Measurements from ENCODE around the gene NEUROG1.

NEUROG1 gene

GRCh38 chr5:135565266-135565665, 29.5 kb upstream of the NEUROG1 start:
- DNase-seq (ENCODE audit: extremely low read depth in 1 of 2, low read depth in 1 of 2), result no peak

GRCh38 chr5:135564331-135564730, 28.6 kb upstream of the NEUROG1 start:
- no peak for DNase-seq (ENCODE audit: extremely low read depth in 1 of 2, low read depth in 1 of 2)

- DNase-seq (ENCODE audit: extremely low read depth in 1 of 2, low read depth in 1 of 2), result no peak
These were observed 25.5 kb upstream of the NEUROG1 start for GRCh38 chr5:135561266-135561665.

GRCh38 chr5:135560858-135561257, 25.1 kb upstream of the NEUROG1 start:
- DNase-seq (ENCODE audit: extremely low read depth in 1 of 2, low read depth in 1 of 2), result peak in 1 of 2 donors; percentile 22

- no peak for DNase-seq (ENCODE audit: extremely low read depth in 1 of 2, low read depth in 1 of 2)
These were observed 23.6 kb upstream of the NEUROG1 start for GRCh38 chr5:135559354-135559753.

- DNase-seq (ENCODE audit: extremely low read depth in 1 of 2, low read depth in 1 of 2), result no peak
These were observed 21.5 kb upstream of the NEUROG1 start for GRCh38 chr5:135557076-135557838.

GRCh38 chr5:135556620-135557019, 20.9 kb upstream of the NEUROG1 start:
- no peak for DNase-seq (ENCODE audit: extremely low read depth in 1 of 2, low read depth in 1 of 2)

GRCh38 chr5:135555530-135555929, 19.8 kb upstream of the NEUROG1 start:
- DNase-seq (ENCODE audit: extremely low read depth in 1 of 2, low read depth in 1 of 2), result no peak

GRCh38 chr5:135553688-135554462, 18.1 kb upstream of the NEUROG1 start:
- no peak for DNase-seq (ENCODE audit: extremely low read depth in 1 of 2, low read depth in 1 of 2)

GRCh38 chr5:135551593-135552447, 16.1 kb upstream of the NEUROG1 start:
- peak in 1 of 2 donors; percentile 9 for DNase-seq (ENCODE audit: extremely low read depth in 1 of 2, low read depth in 1 of 2)

- DNase-seq (ENCODE audit: extremely low read depth in 1 of 2, low read depth in 1 of 2), result no peak
These were observed 13.6 kb upstream of the NEUROG1 start for GRCh38 chr5:135549413-135549812.

GRCh38 chr5:135547590-135548254, 12.0 kb upstream of the NEUROG1 start:
- no peak for DNase-seq (ENCODE audit: extremely low read depth in 1 of 2, low read depth in 1 of 2)

GRCh38 chr5:135546912-135547311, 11.1 kb upstream of the NEUROG1 start:
- DNase-seq (ENCODE audit: extremely low read depth in 1 of 2, low read depth in 1 of 2), result no peak

- DNase-seq (ENCODE audit: extremely low read depth in 1 of 2, low read depth in 1 of 2), result no peak
These were observed 10.3 kb upstream of the NEUROG1 start for GRCh38 chr5:135546101-135546500.

- DNase-seq (ENCODE audit: extremely low read depth in 1 of 2, low read depth in 1 of 2), result no peak
These were observed 9.3 kb upstream of the NEUROG1 start for GRCh38 chr5:135545099-135545498.

GRCh38 chr5:135543485-135544304, 7.9 kb upstream of the NEUROG1 start:
- DNase-seq (ENCODE audit: extremely low read depth in 1 of 2, low read depth in 1 of 2), result no peak

GRCh38 chr5:135543001-135543484, 7.3 kb upstream of the NEUROG1 start:
- no peak for DNase-seq (ENCODE audit: extremely low read depth in 1 of 2, low read depth in 1 of 2)

- DNase-seq (ENCODE audit: extremely low read depth in 1 of 2, low read depth in 1 of 2), result no peak
These were observed 6.2 kb upstream of the NEUROG1 start for GRCh38 chr5:135541807-135542502.

GRCh38 chr5:135539430-135540005, 3.8 kb upstream of the NEUROG1 start:
- DNase-seq (ENCODE audit: extremely low read depth in 1 of 2, low read depth in 1 of 2), result no peak
